ENCODE measurements around the gene RPL23.

DNA sequence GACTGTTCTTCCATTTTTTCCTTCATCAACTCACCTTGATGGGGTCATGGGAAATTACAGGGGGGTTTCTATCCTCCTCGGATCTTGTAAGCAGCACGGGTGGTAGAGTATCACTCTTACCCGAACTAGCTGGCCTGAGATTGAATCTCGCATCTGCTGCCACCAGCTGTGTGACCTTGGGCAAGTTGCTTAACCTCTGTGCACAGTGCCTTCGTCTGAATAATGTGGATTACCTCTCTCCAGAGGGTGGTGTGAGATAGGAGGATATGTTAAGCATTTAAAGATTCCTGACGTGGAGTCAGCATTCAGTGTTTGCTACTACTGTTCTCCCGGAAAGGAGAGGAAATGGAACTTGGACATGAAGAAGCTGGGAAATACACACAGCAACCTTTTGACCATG is 40.8 kb upstream of the RPL23 start:
- TF ChIP-seq, protein P1, sequence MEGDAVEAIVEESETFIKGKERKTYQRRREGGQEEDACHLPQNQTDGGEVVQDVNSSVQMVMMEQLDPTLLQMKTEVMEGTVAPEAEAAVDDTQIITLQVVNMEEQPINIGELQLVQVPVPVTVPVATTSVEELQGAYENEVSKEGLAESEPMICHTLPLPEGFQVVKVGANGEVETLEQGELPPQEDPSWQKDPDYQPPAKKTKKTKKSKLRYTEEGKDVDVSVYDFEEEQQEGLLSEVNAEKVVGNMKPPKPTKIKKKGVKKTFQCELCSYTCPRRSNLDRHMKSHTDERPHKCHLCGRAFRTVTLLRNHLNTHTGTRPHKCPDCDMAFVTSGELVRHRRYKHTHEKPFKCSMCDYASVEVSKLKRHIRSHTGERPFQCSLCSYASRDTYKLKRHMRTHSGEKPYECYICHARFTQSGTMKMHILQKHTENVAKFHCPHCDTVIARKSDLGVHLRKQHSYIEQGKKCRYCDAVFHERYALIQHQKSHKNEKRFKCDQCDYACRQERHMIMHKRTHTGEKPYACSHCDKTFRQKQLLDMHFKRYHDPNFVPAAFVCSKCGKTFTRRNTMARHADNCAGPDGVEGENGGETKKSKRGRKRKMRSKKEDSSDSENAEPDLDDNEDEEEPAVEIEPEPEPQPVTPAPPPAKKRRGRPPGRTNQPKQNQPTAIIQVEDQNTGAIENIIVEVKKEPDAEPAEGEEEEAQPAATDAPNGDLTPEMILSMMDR (conservative IDR thresholded peaks at IDR 0.05; ENCODE audit: low read depth in 2 of 2): no peak
- TF ChIP-seq EZH2phosphoT487 (IDR thresholded peaks at IDR 0.05; ENCODE audit: unreplicated experiment) (no peak), EZH2 (IDR thresholded peaks at IDR 0.05; ENCODE audit: low read depth, unreplicated experiment) (no peak), REST (IDR thresholded peaks at IDR 0.05; ENCODE audit: unreplicated experiment) (no peak), POLR2AphosphoS5 (IDR thresholded peaks at IDR 0.05; ENCODE audit: low read depth) (no peak), NANOG (IDR thresholded peaks at IDR 0.05; ENCODE audit: borderline replicate concordance) (no peak), JUNB (IDR thresholded peaks at IDR 0.05; ENCODE audit: unreplicated experiment) (no peak), CREB1 (CRISPR knock-in tag; IDR thresholded peaks at IDR 0.05; ENCODE audit: low read depth) (no peak), ETS1 (IDR thresholded peaks at IDR 0.05) (no peak), ZNF331 (CRISPR knock-in tag; IDR thresholded peaks at IDR 0.05; ENCODE audit: low read depth) (no peak), STAT1 (IDR thresholded peaks at IDR 0.05; ENCODE audit: unreplicated experiment) (no peak)
- TF ChIP-seq, protein P2, sequence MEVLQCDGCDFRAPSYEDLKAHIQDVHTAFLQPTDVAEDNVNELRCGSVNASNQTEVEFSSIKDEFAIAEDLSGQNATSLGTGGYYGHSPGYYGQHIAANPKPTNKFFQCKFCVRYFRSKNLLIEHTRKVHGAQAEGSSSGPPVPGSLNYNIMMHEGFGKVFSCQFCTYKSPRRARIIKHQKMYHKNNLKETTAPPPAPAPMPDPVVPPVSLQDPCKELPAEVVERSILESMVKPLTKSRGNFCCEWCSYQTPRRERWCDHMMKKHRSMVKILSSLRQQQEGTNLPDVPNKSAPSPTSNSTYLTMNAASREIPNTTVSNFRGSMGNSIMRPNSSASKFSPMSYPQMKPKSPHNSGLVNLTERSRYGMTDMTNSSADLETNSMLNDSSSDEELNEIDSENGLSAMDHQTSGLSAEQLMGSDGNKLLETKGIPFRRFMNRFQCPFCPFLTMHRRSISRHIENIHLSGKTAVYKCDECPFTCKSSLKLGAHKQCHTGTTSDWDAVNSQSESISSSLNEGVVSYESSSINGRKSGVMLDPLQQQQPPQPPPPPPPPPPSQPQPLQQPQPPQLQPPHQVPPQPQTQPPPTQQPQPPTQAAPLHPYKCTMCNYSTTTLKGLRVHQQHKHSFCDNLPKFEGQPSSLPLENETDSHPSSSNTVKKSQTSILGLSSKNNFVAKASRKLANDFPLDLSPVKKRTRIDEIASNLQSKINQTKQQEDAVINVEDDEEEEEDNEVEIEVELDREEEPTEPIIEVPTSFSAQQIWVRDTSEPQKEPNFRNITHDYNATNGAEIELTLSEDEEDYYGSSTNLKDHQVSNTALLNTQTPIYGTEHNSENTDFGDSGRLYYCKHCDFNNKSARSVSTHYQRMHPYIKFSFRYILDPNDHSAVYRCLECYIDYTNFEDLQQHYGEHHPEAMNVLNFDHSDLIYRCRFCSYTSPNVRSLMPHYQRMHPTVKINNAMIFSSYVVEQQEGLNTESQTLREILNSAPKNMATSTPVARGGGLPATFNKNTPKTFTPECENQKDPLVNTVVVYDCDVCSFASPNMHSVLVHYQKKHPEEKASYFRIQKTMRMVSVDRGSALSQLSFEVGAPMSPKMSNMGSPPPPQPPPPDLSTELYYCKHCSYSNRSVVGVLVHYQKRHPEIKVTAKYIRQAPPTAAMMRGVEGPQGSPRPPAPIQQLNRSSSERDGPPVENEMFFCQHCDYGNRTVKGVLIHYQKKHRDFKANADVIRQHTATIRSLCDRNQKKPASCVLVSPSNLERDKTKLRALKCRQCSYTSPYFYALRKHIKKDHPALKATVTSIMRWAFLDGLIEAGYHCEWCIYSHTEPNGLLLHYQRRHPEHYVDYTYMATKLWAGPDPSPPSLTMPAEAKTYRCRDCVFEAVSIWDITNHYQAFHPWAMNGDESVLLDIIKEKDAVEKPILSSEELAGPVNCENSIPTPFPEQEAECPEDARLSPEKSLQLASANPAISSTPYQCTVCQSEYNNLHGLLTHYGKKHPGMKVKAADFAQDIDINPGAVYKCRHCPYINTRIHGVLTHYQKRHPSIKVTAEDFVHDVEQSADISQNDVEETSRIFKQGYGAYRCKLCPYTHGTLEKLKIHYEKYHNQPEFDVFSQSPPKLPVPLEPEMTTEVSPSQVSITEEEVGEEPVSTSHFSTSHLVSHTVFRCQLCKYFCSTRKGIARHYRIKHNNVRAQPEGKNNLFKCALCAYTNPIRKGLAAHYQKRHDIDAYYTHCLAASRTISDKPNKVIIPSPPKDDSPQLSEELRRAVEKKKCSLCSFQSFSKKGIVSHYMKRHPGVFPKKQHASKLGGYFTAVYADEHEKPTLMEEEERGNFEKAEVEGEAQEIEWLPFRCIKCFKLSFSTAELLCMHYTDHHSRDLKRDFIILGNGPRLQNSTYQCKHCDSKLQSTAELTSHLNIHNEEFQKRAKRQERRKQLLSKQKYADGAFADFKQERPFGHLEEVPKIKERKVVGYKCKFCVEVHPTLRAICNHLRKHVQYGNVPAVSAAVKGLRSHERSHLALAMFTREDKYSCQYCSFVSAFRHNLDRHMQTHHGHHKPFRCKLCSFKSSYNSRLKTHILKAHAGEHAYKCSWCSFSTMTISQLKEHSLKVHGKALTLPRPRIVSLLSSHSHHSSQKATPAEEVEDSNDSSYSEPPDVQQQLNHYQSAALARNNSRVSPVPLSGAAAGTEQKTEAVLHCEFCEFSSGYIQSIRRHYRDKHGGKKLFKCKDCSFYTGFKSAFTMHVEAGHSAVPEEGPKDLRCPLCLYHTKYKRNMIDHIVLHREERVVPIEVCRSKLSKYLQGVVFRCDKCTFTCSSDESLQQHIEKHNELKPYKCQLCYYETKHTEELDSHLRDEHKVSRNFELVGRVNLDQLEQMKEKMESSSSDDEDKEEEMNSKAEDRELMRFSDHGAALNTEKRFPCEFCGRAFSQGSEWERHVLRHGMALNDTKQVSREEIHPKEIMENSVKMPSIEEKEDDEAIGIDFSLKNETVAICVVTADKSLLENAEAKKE (CRISPR knock-in tag; IDR thresholded peaks at IDR 0.05): no peak

Data from GM23338 (cell line).